Activated CD4-positive, alpha-beta memory T cell treated with anti-CD3 and anti-CD28 coated beads, Interleukin-2, amount 10 ng/mL, durations not matched to agents 7 days and 5 days (primary cell): ENCODE data around the gene IFI27L1. TPM values are rescaled to one million over a fixed set of nuclear protein-coding genes. Genes with fewer than 3 reads are reported as not detected.

Experiments used
- CTCF ChIA-PET: fragments of 350-600 bp; sonication (Branson Sonifier 250); formaldehyde crosslinking; loops from one replicate; lab custom pipeline; 2021; ENCODE audit warnings: antibody characterized with exemption, inconsistent platforms; lab: Charles Lee
- POLR2A ChIA-PET: fragments of 350-600 bp; sonication (Branson Sonifier 250); formaldehyde crosslinking; loops from one replicate; lab custom pipeline; 2021; ENCODE audit warnings: antibody characterized with exemption; lab: Charles Lee
- DNase-seq: peaks from one replicate; pipeline ENCODE4 v3.0.0-alpha.2; 2020
- H3K27ac Mint-ChIP-seq: one replicate; pipeline ENCODE4 v1.8.0; 2021; ENCODE audit warnings: mild to moderate bottlenecking, mixed read lengths
- H3K27me3 Mint-ChIP-seq: one replicate; pipeline ENCODE4 v1.8.0; 2021; ENCODE audit warnings: mixed read lengths
- H3K36me3 Mint-ChIP-seq: one replicate; pipeline ENCODE4 v1.8.0; 2021; ENCODE audit warnings: low read depth, mixed read lengths
- H3K4me1 Mint-ChIP-seq: one replicate; pipeline ENCODE4 v1.8.0; 2021; ENCODE audit warnings: mixed read lengths
- H3K4me3 Mint-ChIP-seq: one replicate; pipeline ENCODE4 v1.8.0; 2021; ENCODE audit warnings: mild to moderate bottlenecking, mixed read lengths
- H3K9me3 Mint-ChIP-seq: one replicate; pipeline ENCODE4 v1.8.0; 2021; ENCODE audit warnings: mixed read lengths
- total RNA-seq, 2 experiments: library from RNA; stranded (reverse); gene quantifications; one replicate each; pipeline ENCODE4 v1.2.3, GENCODE V29; 2021

The IFI27L1 gene
- total RNA-seq, 2 experiments from 2014 or later = 49.5 to 51.0 TPM

DNA sequence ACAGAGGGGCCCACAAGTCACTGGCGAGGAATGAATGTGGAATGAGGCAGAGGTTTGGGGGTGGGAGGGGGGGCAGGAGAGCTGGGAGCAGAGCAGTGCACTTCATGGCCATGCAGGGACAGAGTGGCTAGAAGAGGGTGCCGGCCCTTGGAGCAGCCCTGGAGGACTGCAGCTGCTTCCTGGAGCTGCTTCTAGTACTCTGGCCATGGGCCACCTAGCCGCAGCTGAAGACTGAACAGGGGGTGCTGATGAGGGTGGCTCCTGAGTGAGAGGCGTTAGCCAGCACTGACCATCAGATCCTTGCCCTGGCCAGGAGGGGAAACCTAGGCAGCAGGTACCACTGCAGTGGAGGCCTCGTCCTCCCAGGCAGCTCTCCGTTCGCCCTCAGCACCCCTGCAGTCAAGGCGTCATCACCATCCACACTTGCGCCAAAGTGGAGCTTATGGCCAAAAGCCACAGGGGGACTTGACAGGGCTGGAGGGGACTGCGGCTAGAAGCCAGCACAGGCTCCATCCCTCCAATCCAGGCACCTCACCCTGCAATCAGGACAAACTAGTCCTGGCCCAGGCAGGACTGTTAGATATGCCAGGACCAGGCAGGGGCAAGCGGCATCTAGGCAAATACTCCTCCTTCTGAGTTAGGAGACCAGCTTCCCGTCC lies 38.5 kb upstream of the IFI27L1 start:
- no peaks in the 10 kb centered on the region for H3K9me3 Mint-ChIP-seq
- no peak overlapping the region for H3K27ac Mint-ChIP-seq
- no peak for DNase-seq
- H3K4me3 Mint-ChIP-seq = no peak overlapping the region
- CTCF ChIA-PET = interaction anchor here (1.5 kb wide), 1 partner anchor 103 kb away, joined by 4 read pairs; no protein-coding TSS in a partner anchor
- H3K27me3 Mint-ChIP-seq = no peaks in the 10 kb centered on the region
- POLR2A ChIA-PET = interaction anchor here (1.7 kb wide), 1 partner anchor 15 kb away, joined by 4 read pairs; no protein-coding TSS in a partner anchor
- H3K36me3 Mint-ChIP-seq = peaks cover 23% of the 10 kb centered on the region
- H3K4me1 Mint-ChIP-seq = no peaks in the 10 kb centered on the region

- peaks cover 30% of the 10 kb centered on the region for H3K36me3 Mint-ChIP-seq
- H3K27me3 Mint-ChIP-seq = no peaks in the 10 kb centered on the region
- H3K4me1 Mint-ChIP-seq = no peaks in the 10 kb centered on the region
- ChIA-PET CTCF (interaction anchor here (1.5 kb wide), 1 partner anchor 103 kb away, joined by 4 read pairs; no protein-coding TSS in a partner anchor), POLR2A (no interaction called here)
- DNase-seq = no peak
- H3K27ac Mint-ChIP-seq = no peak overlapping the region
- no peak overlapping the region for H3K4me3 Mint-ChIP-seq
- no peaks in the 10 kb centered on the region for H3K9me3 Mint-ChIP-seq
Observed at GRCh38 chr14:94043111-94043755, 37.9 kb upstream of the IFI27L1 start.

GRCh38 chr14:94043756-94044475 lies 37.2 kb upstream of the IFI27L1 start:
- Mint-ChIP-seq H3K9me3 (no peaks in the 10 kb centered on the region), H3K27me3 (no peaks in the 10 kb centered on the region), H3K27ac (peak overlapping the region; percentile 36), H3K4me1 (no peaks in the 10 kb centered on the region), H3K36me3 (peaks cover 33% of the 10 kb centered on the region), H3K4me3 (no peak overlapping the region)
- ChIA-PET POLR2A (interaction anchor here (1.1 kb wide), 1 partner anchor 19 kb away, joined by 4 read pairs; no protein-coding TSS in a partner anchor), CTCF (no interaction called here)
- no peak for DNase-seq

DNA sequence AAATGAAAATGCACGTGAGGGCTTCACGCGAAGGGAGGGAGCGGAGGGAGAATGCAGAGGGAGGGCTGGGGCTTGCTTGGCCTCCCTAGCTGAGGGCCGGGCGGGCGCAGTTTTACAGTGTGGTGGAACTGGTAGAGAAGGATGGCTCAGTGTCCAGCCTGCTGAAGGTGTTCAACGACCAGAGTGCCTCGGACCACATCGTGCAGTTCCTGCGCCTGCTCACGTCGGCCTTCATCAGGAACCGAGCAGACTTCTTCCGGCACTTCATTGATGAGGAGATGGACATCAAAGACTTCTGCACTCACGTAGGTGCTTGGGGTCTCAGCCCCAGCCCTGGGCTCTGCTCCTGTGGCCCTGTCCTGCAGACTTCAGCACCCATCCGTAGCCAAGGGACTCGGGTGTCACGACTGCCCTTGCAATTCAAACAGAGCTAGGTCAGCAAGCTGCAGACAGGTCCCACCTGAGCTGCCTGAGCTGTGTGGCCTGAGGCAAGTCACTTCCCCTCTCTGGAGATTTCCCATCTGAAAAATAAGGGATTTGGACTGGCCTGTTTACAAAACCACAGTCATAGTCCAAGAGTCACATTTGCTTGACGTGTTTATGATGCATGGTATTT lies 36.5 kb upstream of the IFI27L1 start:
- Mint-ChIP-seq H3K9me3 (no peaks in the 10 kb centered on the region), H3K4me1 (no peaks in the 10 kb centered on the region), H3K4me3 (no peak overlapping the region), H3K36me3 (peaks cover 32% of the 10 kb centered on the region), H3K27me3 (no peaks in the 10 kb centered on the region), H3K27ac (no peak overlapping the region)
- POLR2A ChIA-PET = interaction anchor here (1.1 to 1.4 kb wide), 2 partner anchors 9 to 19 kb away, joined by 4 to 5 read pairs; no protein-coding TSS in a partner anchor
- CTCF ChIA-PET = no interaction called here
- DNase-seq = no peak

DNA sequence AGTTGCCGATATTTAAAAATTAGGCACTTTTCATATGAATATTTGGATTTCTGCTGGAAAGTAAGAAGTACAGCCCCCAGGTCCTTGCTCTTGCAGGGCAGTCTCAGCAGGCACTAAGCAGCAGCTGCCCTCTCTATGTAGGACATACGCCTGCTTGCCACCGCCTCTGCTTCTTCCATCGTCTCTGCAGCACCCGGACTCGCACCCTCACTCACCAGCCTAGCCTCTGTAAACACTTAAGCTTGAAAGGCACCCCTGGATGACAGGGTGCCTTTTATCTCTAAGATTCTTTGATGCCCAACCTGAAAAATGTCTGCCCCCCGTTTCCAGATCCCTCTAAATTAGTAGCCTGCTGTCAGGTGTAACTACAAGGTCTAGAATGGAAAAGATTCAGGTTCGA lies 36.0 kb upstream of the IFI27L1 start:
- DNase-seq = no peak
- no peak overlapping the region for H3K27ac Mint-ChIP-seq
- H3K4me1 Mint-ChIP-seq = no peaks in the 10 kb centered on the region
- H3K27me3 Mint-ChIP-seq = no peaks in the 10 kb centered on the region
- ChIA-PET POLR2A (interaction anchor here (1.4 kb wide), 1 partner anchor 9 kb away, joined by 5 read pairs; no protein-coding TSS in a partner anchor), CTCF (no interaction called here)
- H3K9me3 Mint-ChIP-seq = no peaks in the 10 kb centered on the region
- H3K4me3 Mint-ChIP-seq = no peak overlapping the region
- peaks cover 37% of the 10 kb centered on the region for H3K36me3 Mint-ChIP-seq

DNA sequence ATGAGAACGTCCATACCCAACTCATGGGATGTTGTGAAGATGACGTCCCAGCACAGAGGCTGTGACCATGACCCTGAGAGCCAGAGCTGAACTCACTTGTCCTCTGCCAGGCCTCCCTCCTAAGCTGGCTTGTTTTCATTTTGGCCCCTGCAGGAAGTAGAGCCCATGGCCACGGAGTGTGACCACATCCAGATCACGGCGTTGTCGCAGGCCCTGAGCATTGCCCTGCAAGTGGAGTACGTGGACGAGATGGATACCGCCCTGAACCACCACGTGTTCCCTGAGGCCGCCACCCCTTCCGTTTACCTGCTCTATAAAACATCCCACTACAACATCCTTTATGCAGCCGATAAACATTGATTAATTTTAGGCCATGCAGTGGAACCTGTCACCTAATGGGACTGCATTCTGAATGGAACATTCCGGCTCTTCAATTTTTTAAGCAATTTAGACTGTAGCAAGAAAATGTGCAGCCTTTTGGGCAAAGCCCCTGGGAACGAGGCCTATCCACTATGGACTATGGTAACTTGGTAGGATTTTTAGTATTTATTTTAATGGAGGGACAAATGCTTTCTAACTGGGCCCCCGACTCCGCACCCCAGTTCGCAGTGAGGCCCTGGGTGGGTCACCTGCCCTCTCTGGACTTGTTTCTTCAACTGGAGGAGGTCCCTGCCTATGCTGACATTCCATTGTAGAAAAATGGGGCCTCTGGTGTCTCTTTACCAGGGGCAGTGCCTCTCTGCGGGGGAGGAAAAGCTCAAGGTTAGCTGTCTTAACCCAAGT lies 35.4 kb upstream of the IFI27L1 start:
- no peak overlapping the region for H3K27ac Mint-ChIP-seq
- no peak for DNase-seq
- no peaks in the 10 kb centered on the region for H3K9me3 Mint-ChIP-seq
- H3K4me1 Mint-ChIP-seq = no peaks in the 10 kb centered on the region
- peaks cover 43% of the 10 kb centered on the region for H3K36me3 Mint-ChIP-seq
- POLR2A ChIA-PET = interaction anchor here (1.4 kb wide), 1 partner anchor 10 kb away, joined by 5 read pairs; no protein-coding TSS in a partner anchor
- CTCF ChIA-PET = interaction anchor here (1.0 to 3.1 kb wide), 3 partner anchors 9 to 91 kb away, joined by 3 to 10 read pairs (median 4); no protein-coding TSS in a partner anchor
- H3K4me3 Mint-ChIP-seq = no peak overlapping the region
- no peaks in the 10 kb centered on the region for H3K27me3 Mint-ChIP-seq

DNA sequence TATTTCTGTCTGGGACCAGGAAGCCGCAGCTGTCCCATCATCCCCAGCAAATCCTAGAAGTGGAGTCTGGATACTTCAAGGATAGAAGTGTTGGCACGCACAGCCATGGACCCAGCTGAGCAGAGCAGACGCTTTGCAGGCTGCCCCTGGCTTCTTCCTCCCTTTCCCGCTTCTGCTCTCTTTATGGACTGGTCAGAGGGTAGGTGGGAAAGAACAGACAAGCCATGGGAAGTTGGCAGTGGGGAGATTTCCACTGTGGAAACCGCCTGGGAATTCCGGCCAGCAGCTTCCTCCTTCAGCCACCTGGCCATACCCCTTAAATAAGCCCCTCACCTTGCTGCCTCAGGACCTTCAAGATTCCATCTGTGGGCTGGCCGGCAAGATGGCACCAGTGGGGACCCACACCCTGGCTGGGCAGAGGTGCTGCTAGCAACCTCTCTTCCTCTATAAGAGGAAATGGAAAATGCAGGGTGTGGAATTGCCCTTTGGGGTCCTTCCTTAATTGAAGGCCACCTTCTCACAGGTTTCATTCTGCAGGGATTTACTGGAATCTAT lies 34.3 kb upstream of the IFI27L1 start:
- Mint-ChIP-seq H3K9me3 (no peaks in the 10 kb centered on the region), H3K4me3 (no peak overlapping the region), H3K4me1 (peaks cover 1% of the 10 kb centered on the region), H3K36me3 (peaks cover 53% of the 10 kb centered on the region), H3K27me3 (no peaks in the 10 kb centered on the region), H3K27ac (no peak overlapping the region)
- CTCF ChIA-PET = interaction anchor here (1.0 to 3.1 kb wide), 3 partner anchors 10 to 90 kb away, joined by 3 to 10 read pairs (median 4); no protein-coding TSS in a partner anchor
- DNase-seq = no peak
- POLR2A ChIA-PET = interaction anchor here (1.5 kb wide), 1 partner anchor 19 kb away, joined by 3 read pairs; no protein-coding TSS in a partner anchor

DNA sequence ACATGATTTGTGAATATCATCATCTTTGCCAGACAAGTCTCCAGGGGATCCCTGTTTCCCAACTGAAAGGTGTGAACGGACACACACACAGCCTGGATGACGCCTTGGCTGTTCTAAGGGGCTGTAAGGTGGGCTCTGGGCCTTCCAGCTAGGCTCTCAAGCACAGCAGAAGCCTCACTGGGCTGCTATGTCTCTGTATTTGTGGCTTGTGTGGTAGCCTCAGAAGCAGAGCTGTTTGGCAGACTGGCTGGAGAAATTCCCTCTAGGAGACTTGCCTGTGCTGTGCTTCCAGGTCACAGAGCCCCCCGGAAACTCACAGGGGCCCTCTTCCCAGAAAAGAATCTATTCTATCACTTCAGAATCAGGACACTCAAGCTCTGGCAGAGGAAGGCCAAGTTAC lies 33.5 kb upstream of the IFI27L1 start:
- CTCF ChIA-PET = interaction anchor here (1.3 to 3.1 kb wide), 3 partner anchors 11 to 89 kb away, joined by 3 to 10 read pairs (median 4); no protein-coding TSS in a partner anchor

GRCh38 chr14:94048691-94049624 lies 32.2 kb upstream of the IFI27L1 start:
- POLR2A ChIA-PET = interaction anchor here (1.0 kb wide), 1 partner anchor 8 kb away, joined by 3 read pairs; no protein-coding TSS in a partner anchor

More for the DNA sequence above, 33.5 kb upstream of the IFI27L1 start:
- H3K27ac Mint-ChIP-seq = no peak overlapping the region
- H3K4me3 Mint-ChIP-seq = no peak overlapping the region
- peaks cover 61% of the 10 kb centered on the region for H3K36me3 Mint-ChIP-seq
- H3K27me3 Mint-ChIP-seq = no peaks in the 10 kb centered on the region
- H3K9me3 Mint-ChIP-seq = no peaks in the 10 kb centered on the region
- DNase-seq = peak; percentile 9
- POLR2A ChIA-PET = interaction anchor here (1.0 to 1.5 kb wide), 2 partner anchors 10 to 20 kb away, joined by 3 read pairs; no protein-coding TSS in a partner anchor
- peaks cover 10% of the 10 kb centered on the region for H3K4me1 Mint-ChIP-seq

GRCh38 chr14:94049625-94050023 lies 31.5 kb upstream of the IFI27L1 start:
- Mint-ChIP-seq H3K27me3 (no peaks in the 10 kb centered on the region), H3K4me1 (peaks cover 24% of the 10 kb centered on the region), H3K4me3 (no peak overlapping the region), H3K36me3 (peaks cover 73% of the 10 kb centered on the region), H3K27ac (no peak overlapping the region), H3K9me3 (no peaks in the 10 kb centered on the region)
- DNase-seq = no peak
- CTCF ChIA-PET = interaction anchor here (0.9 to 4.8 kb wide), 4 partner anchors 14 to 131 kb away, joined by 3 to 29 read pairs (median 12); no protein-coding TSS in a partner anchor
- POLR2A ChIA-PET = no interaction called here

More at GRCh38 chr14:94048691-94049624, 32.2 kb upstream of the IFI27L1 start:
- Mint-ChIP-seq H3K27ac (no peak overlapping the region), H3K4me1 (peaks cover 18% of the 10 kb centered on the region), H3K36me3 (peaks cover 69% of the 10 kb centered on the region), H3K4me3 (no peak overlapping the region), H3K9me3 (no peaks in the 10 kb centered on the region), H3K27me3 (no peaks in the 10 kb centered on the region)
- peak; percentile 6 for DNase-seq
- CTCF ChIA-PET = interaction anchor here (0.9 to 4.8 kb wide), 6 partner anchors 13 to 131 kb away, joined by 3 to 29 read pairs (median 3); no protein-coding TSS in a partner anchor
